HepG2 (cell line): Measurements from ENCODE around the gene CYB5R3. TPM values are rescaled to one million over a fixed set of nuclear protein-coding genes. Genes with fewer than 3 reads are reported as not detected.

Source experiments
- DPF2 ChIP-seq: sonication (generic); formaldehyde crosslinking; IDR thresholded peaks from 2 replicates; pipeline ENCODE4 v1.4.0; 2020; ENCODE audit warnings: mild to moderate bottlenecking, low read depth, missing genetic modification reagents, borderline replicate concordance
- KIAA2018 ChIP-seq: sonication (generic); formaldehyde crosslinking; IDR thresholded peaks from 2 replicates; pipeline ENCODE4 v1.5.0; 2020; ENCODE audit warnings: mild to moderate bottlenecking, missing genetic modification reagents, borderline replicate concordance
- NCOR1 ChIP-seq: fragments of 200-600 bp; sonication (generic); IDR thresholded peaks from 2 replicates; pipeline ENCODE4 v1.7.0; 2017; ENCODE audit warnings: antibody characterized with exemption, low read length, borderline replicate concordance
- NR2F6 ChIP-seq, 2 experiments: IDR thresholded peaks; 2 replicates each; pipeline ENCODE4 v1.6.1; 2016; ENCODE audit warnings: antibody characterized with exemption in 1 of 2, mild to moderate bottlenecking in 1 of 2
- STAG1 ChIP-seq: sonication (generic); formaldehyde crosslinking; IDR thresholded peaks from 2 replicates; pipeline ENCODE4 v1.4.0; 2020; ENCODE audit warnings: missing genetic modification reagents
- TBX2 ChIP-seq: sonication (generic); formaldehyde crosslinking; IDR thresholded peaks from 2 replicates; pipeline ENCODE4 v1.5.0; 2020; ENCODE audit warnings: missing genetic modification reagents, mild to moderate bottlenecking, borderline replicate concordance
- ZBED4 ChIP-seq: sonication (generic); formaldehyde crosslinking; IDR thresholded peaks from 2 replicates; pipeline ENCODE4 v1.4.0; 2020; ENCODE audit warnings: missing genetic modification reagents, borderline replicate concordance
- ZBTB3 ChIP-seq: sonication (generic); formaldehyde crosslinking; IDR thresholded peaks from 2 replicates; pipeline ENCODE4 v1.4.0; 2020; ENCODE audit warnings: low read depth, mild to moderate bottlenecking, moderate library complexity, missing genetic modification reagents, borderline replicate concordance
- ZMYM2 ChIP-seq: sonication (generic); formaldehyde crosslinking; IDR thresholded peaks from 2 replicates; pipeline ENCODE4 v1.8.0; 2022; ENCODE audit warnings: mild to moderate bottlenecking, missing genetic modification reagents
- ZNF775 ChIP-seq: sonication (generic); formaldehyde crosslinking; IDR thresholded peaks from 2 replicates; pipeline ENCODE4 v1.4.0; 2020; ENCODE audit warnings: missing genetic modification reagents, mild to moderate bottlenecking, moderate library complexity, borderline replicate concordance
- ZNF788 ChIP-seq: sonication (generic); formaldehyde crosslinking; IDR thresholded peaks from 2 replicates; pipeline ENCODE4 v1.5.0; 2020; ENCODE audit warnings: mild to moderate bottlenecking, missing genetic modification reagents, borderline replicate concordance
- polyA plus RNA-seq, 8 experiments: library from polyadenylated mRNA; depleted of rRNA in 3 of 8; stranded (reverse) in 7 of 8; unstranded in 1 of 8; fragments of >200 nt; fragmentation: Illumina TruSeq in 4 of 8; extraction: Trizol in 4 of 8; gene quantifications; 2 replicates each; pipeline versions ENCODE4 v1.2.1 to v1.2.3, GENCODE V29; 2011 to 2016; ENCODE audit warnings: low read depth in 4 of 8, missing spikeins in 1 of 8, mixed read lengths in 1 of 8; ENCODE audit not compliant: insufficient read depth in 1 of 8
- total RNA-seq, 5 experiments: library from RNA; depleted of rRNA; stranded (reverse); fragments of >200 nt; fragmentation: Illumina TruSeq; extraction: Trizol; gene quantifications; 2 replicates each; pipeline ENCODE4 v1.2.3, GENCODE V29; 2016; ENCODE audit warnings: low read depth in 1 of 5

Gene CYB5R3
- total and polyA plus RNA-seq, 2 of the 13 experiments (the other 11 are each of a cell fraction or from before 2014, with no cell fraction given) = 32.4 to 305 TPM

DNA sequence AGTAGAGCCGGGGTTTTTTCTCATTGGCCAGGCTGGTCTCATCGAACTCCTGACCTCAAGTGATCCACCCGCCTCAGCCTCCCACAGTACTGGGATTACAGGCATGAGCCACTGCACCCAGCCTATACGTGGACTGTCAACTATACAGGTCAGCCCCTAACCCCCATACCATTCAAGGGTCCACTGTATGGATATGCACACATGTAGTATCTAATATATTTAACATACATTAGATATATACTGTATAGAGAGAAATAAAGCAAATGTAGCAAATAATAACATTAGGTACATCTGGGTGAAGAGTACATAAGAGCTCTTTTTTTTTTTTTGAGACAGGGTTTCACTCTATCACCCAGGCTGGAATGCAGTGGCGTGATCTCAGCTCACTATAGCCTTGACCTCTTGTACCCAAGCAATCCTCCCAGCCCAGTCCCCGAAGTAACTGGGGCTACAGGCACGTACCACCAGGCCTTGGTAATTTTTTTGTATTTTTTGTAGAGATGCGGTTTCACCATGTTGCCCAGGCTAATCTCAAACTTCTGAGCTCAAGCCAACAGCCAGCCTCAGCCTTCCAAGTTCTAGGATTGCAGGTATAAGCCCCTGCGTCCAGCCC, 7.3 kb downstream of the CYB5R3 start (continued):
- TF ChIP-seq KIAA2018 (CRISPR knock-in tag) = no peak
- TF ChIP-seq ZMYM2 = 0 out of 2 replicates have a peak, but pooled peaks have one; percentile 34
- TF ChIP-seq DPF2 = peak; percentile 67; the same call in 1 of the 2 replicates
- peak; percentile 76; the same call in 1 of the 2 replicates for TF ChIP-seq ZBTB3
- peak; percentile 73 for TF ChIP-seq NCOR1
- TF ChIP-seq ZBED4 (CRISPR knock-in tag) = peak; percentile 49; the same call in 1 of the 2 replicates
- peak; percentile 54; the same call in 1 of the 2 replicates for TF ChIP-seq TBX2 (CRISPR knock-in tag)
- 0 out of 2 replicates have a peak, but pooled peaks have one; percentile 11 for TF ChIP-seq STAG1 (CRISPR knock-in tag)
- peak; percentile 94 for TF ChIP-seq NR2F6 (IDR thresholded peaks at IDR 0.05)
- peak; percentile 97 for TF ChIP-seq NR2F6 (CRISPR knock-in tag; IDR thresholded peaks at IDR 0.05)
- TF ChIP-seq ZNF788 (CRISPR knock-in tag) = peak; percentile 70; the same call in 1 of the 2 replicates
- 0 out of 2 replicates have a peak, but pooled peaks have one; percentile 49 for TF ChIP-seq ZNF775 (CRISPR knock-in tag)
